Measurements from ENCODE around the gene DHTKD1.
A peak's percentile ranks its signal among the peaks of the same experiment; 100 is the strongest.

The DHTKD1 gene

GRCh38 chr10:12048547-12048946, 20.2 kb upstream of the DHTKD1 start:
- DNase-seq (ENCODE audit: low spot score) = peak; percentile 61
- TF ChIP-seq CTCF (IDR thresholded peaks at IDR 0.05; ENCODE audit: extremely low read depth, insufficient read depth, missing control alignments) = no peak
- in situ Hi-C loops (cut with MboI; ENCODE audit: low pct_unique_long_range_greater_than_20kb, low sequenced_read_pairs, unreplicated experiment) = no loop called here

GRCh38 chr10:12050528-12050927, 18.2 kb upstream of the DHTKD1 start:
- in situ Hi-C loops (cut with MboI; ENCODE audit: low pct_unique_long_range_greater_than_20kb, low sequenced_read_pairs, unreplicated experiment) = no loop called here
- no peak for DNase-seq (ENCODE audit: low spot score)
- TF ChIP-seq CTCF (IDR thresholded peaks at IDR 0.05; ENCODE audit: extremely low read depth, insufficient read depth, missing control alignments) = no peak

GRCh38 chr10:12051241-12051640, 17.5 kb upstream of the DHTKD1 start:
- DNase-seq (ENCODE audit: low spot score) = no peak
- in situ Hi-C loops (cut with MboI; ENCODE audit: low pct_unique_long_range_greater_than_20kb, low sequenced_read_pairs, unreplicated experiment) = no loop called here
- TF ChIP-seq CTCF (IDR thresholded peaks at IDR 0.05; ENCODE audit: extremely low read depth, insufficient read depth, missing control alignments) = no peak

- in situ Hi-C loops (cut with MboI; ENCODE audit: low pct_unique_long_range_greater_than_20kb, low sequenced_read_pairs, unreplicated experiment) = no loop called here
- DNase-seq (ENCODE audit: low spot score) = no peak
- TF ChIP-seq CTCF (IDR thresholded peaks at IDR 0.05; ENCODE audit: extremely low read depth, insufficient read depth, missing control alignments) = no peak
Measured at GRCh38 chr10:12055732-12056131, 13.0 kb upstream of the DHTKD1 start.

GRCh38 chr10:12056748-12057147, 12.0 kb upstream of the DHTKD1 start:
- no peak for TF ChIP-seq CTCF (IDR thresholded peaks at IDR 0.05; ENCODE audit: extremely low read depth, insufficient read depth, missing control alignments)
- in situ Hi-C loops (cut with MboI; ENCODE audit: low pct_unique_long_range_greater_than_20kb, low sequenced_read_pairs, unreplicated experiment) = no loop called here
- no peak for DNase-seq (ENCODE audit: low spot score)

- TF ChIP-seq CTCF (IDR thresholded peaks at IDR 0.05; ENCODE audit: extremely low read depth, insufficient read depth, missing control alignments) = no peak
- in situ Hi-C loops (cut with MboI; ENCODE audit: low pct_unique_long_range_greater_than_20kb, low sequenced_read_pairs, unreplicated experiment) = no loop called here
- no peak for DNase-seq (ENCODE audit: low spot score)
Measured at GRCh38 chr10:12061124-12061523, 7.6 kb upstream of the DHTKD1 start.
